DOHH2 (cell line): Measurements from ENCODE around the gene DNAJC28.

Experiments used
- H3F3A ChIP-seq: fragments of 200-600 bp; sonication (generic), shearing (Covaris generic); 2 replicates; pipeline ENCODE4 v1.6.0; 2016; ENCODE audit warnings: antibody characterized with exemption, mild to moderate bottlenecking; ENCODE audit not compliant: control insufficient read depth, insufficient read depth
- H3K27ac ChIP-seq: fragments of 200-600 bp; sonication (generic); 2 replicates; pipeline ENCODE4 v1.5.1; 2014; ENCODE audit warnings: low read depth, mild to moderate bottlenecking, low read length, moderate library complexity
- H3K27me3 ChIP-seq: fragments of 200-600 bp; sonication (generic); 2 replicates; pipeline ENCODE4 v1.6.1; 2014; ENCODE audit warnings: mild to moderate bottlenecking, low read length, mixed read lengths; ENCODE audit not compliant: control insufficient read depth
- H3K36me3 ChIP-seq: fragments of 200-600 bp; sonication (generic); 2 replicates; pipeline ENCODE4 v1.6.1; 2014; ENCODE audit warnings: mild to moderate bottlenecking, low read length, moderate library complexity, mixed read lengths; ENCODE audit not compliant: control insufficient read depth
- H3K4me1 ChIP-seq: fragments of 200-600 bp; sonication (generic); 2 replicates; pipeline ENCODE4 v1.6.1; 2014; ENCODE audit warnings: mild to moderate bottlenecking, low read length, mixed read lengths; ENCODE audit not compliant: control insufficient read depth
- H3K4me2 ChIP-seq: fragments of 200-600 bp; sonication (generic); 2 replicates; pipeline ENCODE4 v1.6.0; 2014; ENCODE audit warnings: mild to moderate bottlenecking, low read length, moderate library complexity
- H3K4me3 ChIP-seq: fragments of 200-600 bp; sonication (generic); 2 replicates; pipeline ENCODE4 v1.5.1; 2014; ENCODE audit warnings: mild to moderate bottlenecking, low read length, mixed read lengths
- H3K79me2 ChIP-seq: fragments of 200-600 bp; sonication (generic); 2 replicates; pipeline ENCODE4 v1.6.1; 2014; ENCODE audit warnings: mild to moderate bottlenecking, low read length, mixed read lengths; ENCODE audit not compliant: control insufficient read depth
- H3K9me2 ChIP-seq: fragments of 200-600 bp; sonication (generic); replicated peaks from 2 replicates; pipeline ENCODE4 v1.6.1; 2014; ENCODE audit warnings: mild to moderate bottlenecking, low read length, mixed read lengths; ENCODE audit not compliant: control insufficient read depth
- H3K9me3 ChIP-seq: fragments of 200-600 bp; sonication (generic); 2 replicates; pipeline ENCODE4 v1.6.1; 2014; ENCODE audit warnings: antibody characterized with exemption, low read length, mixed read lengths; ENCODE audit not compliant: control insufficient read depth, insufficient read depth
- H4K20me1 ChIP-seq: fragments of 200-600 bp; sonication (generic); 2 replicates; pipeline ENCODE4 v1.6.0; 2014; ENCODE audit warnings: low read depth, mild to moderate bottlenecking, antibody characterized with exemption, low read length, moderate library complexity; ENCODE audit not compliant: control insufficient read depth, insufficient read depth
- CTCF ChIP-seq: fragments of 200-600 bp; sonication (generic); IDR thresholded peaks from one replicate; pipeline ENCODE4 v1.5.1; 2014; ENCODE audit warnings: antibody characterized with exemption, mild to moderate bottlenecking, low read depth, low read length; ENCODE audit not compliant: poor library complexity, severe bottlenecking
- EZH2phosphoT487 ChIP-seq: fragments of 200-600 bp; sonication (generic); IDR thresholded peaks from 2 replicates; pipeline ENCODE4 v1.6.1; 2017; ENCODE audit warnings: borderline replicate concordance, mild to moderate bottlenecking, antibody characterized with exemption, low read length, moderate library complexity, mixed read lengths

Gene DNAJC28

GRCh38 chr21:33455686-33456446, 35.6 kb downstream of the DNAJC28 start:
- no peak overlapping the region for H3K4me3 ChIP-seq
- no peaks in the 10 kb centered on the region for H3K9me2 ChIP-seq
- no peaks in the 10 kb centered on the region for H3K79me2 ChIP-seq
- no peaks in the 10 kb centered on the region for H3K9me3 ChIP-seq
- H3K36me3 ChIP-seq = peaks cover 13% of the 10 kb centered on the region
- no peak for TF ChIP-seq EZH2phosphoT487
- TF ChIP-seq CTCF = no peak
- H3K4me2 ChIP-seq = no peak overlapping the region
- no peaks in the 10 kb centered on the region for H4K20me1 ChIP-seq
- H3K27me3 ChIP-seq = no peaks in the 10 kb centered on the region
- H3F3A ChIP-seq = no peaks in the 10 kb centered on the region
- H3K4me1 ChIP-seq = no peaks in the 10 kb centered on the region
- H3K27ac ChIP-seq = no peak overlapping the region

GRCh38 chr21:33452362-33452761, 39.2 kb downstream of the DNAJC28 start:
- no peak overlapping the region for H3K27ac ChIP-seq
- H3K9me3 ChIP-seq = no peaks in the 10 kb centered on the region
- H3K4me3 ChIP-seq = no peak overlapping the region
- H3K9me2 ChIP-seq = no peaks in the 10 kb centered on the region
- no peaks in the 10 kb centered on the region for H3K79me2 ChIP-seq
- no peak for TF ChIP-seq CTCF
- H3K27me3 ChIP-seq = no peaks in the 10 kb centered on the region
- no peak overlapping the region for H3K4me2 ChIP-seq
- no peaks in the 10 kb centered on the region for H3F3A ChIP-seq
- H3K36me3 ChIP-seq = 0 out of 2 replicates have a peak, but pooled peaks cover 3% of the 10 kb centered on the region
- H3K4me1 ChIP-seq = no peaks in the 10 kb centered on the region
- no peaks in the 10 kb centered on the region for H4K20me1 ChIP-seq

GRCh38 chr21:33451634-33452071, 39.9 kb downstream of the DNAJC28 start:
- Histone ChIP-seq H3K9me2 (no peaks in the 10 kb centered on the region), H3K4me1 (no peaks in the 10 kb centered on the region)

More at GRCh38 chr21:33451634-33452071, 39.9 kb downstream of the DNAJC28 start:
- Histone ChIP-seq H3K4me2 (no peak overlapping the region), H3K4me3 (no peak overlapping the region), H3K79me2 (no peaks in the 10 kb centered on the region), H3K9me3 (no peaks in the 10 kb centered on the region), H4K20me1 (no peaks in the 10 kb centered on the region), H3K27me3 (no peaks in the 10 kb centered on the region), H3K27ac (no peak overlapping the region), H3F3A (no peaks in the 10 kb centered on the region), H3K36me3 (0 out of 2 replicates have a peak, but pooled peaks cover 3% of the 10 kb centered on the region)
- TF ChIP-seq CTCF = no peak
- no peak for TF ChIP-seq EZH2phosphoT487
